Activated CD4-positive, alpha-beta T cell treated with anti-CD3 and anti-CD28 coated beads for 36 hours (primary cell): ENCODE results near the gene ATP5F1B. TPM values are rescaled to one million over a fixed set of nuclear protein-coding genes. Genes with fewer than 3 reads are reported as not detected.

Experiments used
- ATAC-seq: fragments of 200-7000 bp; cut with Tn5 transposase; one replicate; pipeline ENCODE4 v1.10.0; 2021; ENCODE audit warnings: mild to moderate bottlenecking, moderate library complexity
- CTCF ChIA-PET: fragments of 350-600 bp; sonication (Branson Sonifier 250); formaldehyde crosslinking; loops from one replicate; lab custom pipeline; 2021; ENCODE audit warnings: antibody characterized with exemption; lab: Charles Lee
- POLR2A ChIA-PET: fragments of 350-600 bp; sonication (Branson Sonifier 250); formaldehyde crosslinking; loops from one replicate; lab custom pipeline; 2021; ENCODE audit warnings: antibody characterized with exemption, inconsistent platforms; lab: Charles Lee
- DNase-seq: peaks from one replicate; pipeline ENCODE4 v3.0.0-alpha.2; 2020
- H3K27ac Mint-ChIP-seq: one replicate; pipeline ENCODE4 v1.8.0; 2021; ENCODE audit warnings: mixed read lengths
- H3K27me3 Mint-ChIP-seq: one replicate; pipeline ENCODE4 v1.8.0; 2021; ENCODE audit warnings: mixed read lengths
- H3K36me3 Mint-ChIP-seq: one replicate; pipeline ENCODE4 v1.8.0; 2021; ENCODE audit warnings: low read depth, mixed read lengths
- H3K4me1 Mint-ChIP-seq: one replicate; pipeline ENCODE4 v1.8.0; 2021; ENCODE audit warnings: mixed read lengths
- H3K4me3 Mint-ChIP-seq: one replicate; pipeline ENCODE4 v1.8.0; 2021; ENCODE audit warnings: mild to moderate bottlenecking, moderate library complexity, mixed read lengths
- H3K9me3 Mint-ChIP-seq: one replicate; pipeline ENCODE4 v1.8.0; 2021; ENCODE audit warnings: low read depth, mixed read lengths
- intact Hi-C, 2 experiments: fragments of 100-400 bp; cut with DNase I in 1 of 2; cut with micrococcal nuclease in 1 of 2; formaldehyde crosslinking; loops; one replicate each; pipeline versions ENCODE4 v1.14.2 to v1.15.1; 2022 to 2024; cut with DNase I, micrococcal nuclease
- total RNA-seq, 2 experiments: library from RNA; stranded (reverse); gene quantifications; one replicate each; pipeline ENCODE4 v1.2.3, GENCODE V29; 2021

Gene ATP5F1B
- total RNA-seq, 2 experiments from 2014 or later: 756 to 818 TPM

GRCh38 chr12:56634242-56634836 lies 11.4 kb downstream of the ATP5F1B start:
- intact Hi-C loops: loop anchor here in 1 of 2 experiments (5.0 to 10.0 kb wide), 5 partner anchors 412 to 1120 kb away; partner anchors contain the start of genes CDK4, MARCHF9, NABP2 and PA2G4
- ChIA-PET CTCF (interaction anchor here (0.6 to 3.1 kb wide), 6 partner anchors 12 to 1286 kb away, joined by 3 to 33 read pairs (median 3); partner anchors contain the start of genes ATP5F1B and PTGES3), POLR2A (interaction anchor here (0.7 to 1.0 kb wide), 3 partner anchors 8 to 99 kb away, joined by 3 to 4 read pairs (median 3); no protein-coding TSS in a partner anchor)
- H3K27ac Mint-ChIP-seq: peak overlapping the region; percentile 76
- ATAC-seq (no peak), DNase-seq (peak; percentile 45)
- peaks cover 22% of the 10 kb centered on the region for H3K36me3 Mint-ChIP-seq
- no peaks in the 10 kb centered on the region for H3K9me3 Mint-ChIP-seq
- H3K27me3 Mint-ChIP-seq: no peaks in the 10 kb centered on the region
- H3K4me1 Mint-ChIP-seq: peaks cover 73% of the 10 kb centered on the region
- H3K4me3 Mint-ChIP-seq: peak overlapping the region; percentile 87

GRCh38 chr12:56633468-56634241 lies 12.1 kb downstream of the ATP5F1B start:
- Mint-ChIP-seq H3K36me3 (peaks cover 24% of the 10 kb centered on the region), H3K9me3 (no peaks in the 10 kb centered on the region), H3K27ac (peak overlapping the region; percentile 76), H3K27me3 (no peaks in the 10 kb centered on the region), H3K4me1 (peaks cover 74% of the 10 kb centered on the region), H3K4me3 (peak overlapping the region; percentile 87)
- CTCF ChIA-PET: interaction anchor here (0.7 to 1.0 kb wide), 2 partner anchors 12 to 1287 kb away, joined by 3 read pairs; no protein-coding TSS in a partner anchor
- POLR2A ChIA-PET: interaction anchor here (1.0 kb wide), 1 partner anchor 9 kb away, joined by 4 read pairs; no protein-coding TSS in a partner anchor
- intact Hi-C loops: loop anchor here in 1 of 2 experiments (5.0 to 10.0 kb wide), 5 partner anchors 411 to 1121 kb away; partner anchors contain the start of genes CDK4, MARCHF9, NABP2 and PA2G4
- DNase-seq: peak; percentile 34
- ATAC-seq: no peak

- intact Hi-C loops: loop anchor here in 1 of 2 experiments (5.0 to 10.0 kb wide), 5 partner anchors 411 to 1122 kb away; partner anchors contain the start of genes CDK4, MARCHF9, NABP2 and PA2G4
- H3K9me3 Mint-ChIP-seq: no peaks in the 10 kb centered on the region
- H3K27ac Mint-ChIP-seq: peak overlapping the region; percentile 45
- POLR2A ChIA-PET: interaction anchor here (0.7 to 1.0 kb wide), 2 partner anchors 10 to 869 kb away, joined by 4 read pairs; no protein-coding TSS in a partner anchor
- peaks cover 75% of the 10 kb centered on the region for H3K4me1 Mint-ChIP-seq
- H3K27me3 Mint-ChIP-seq: no peaks in the 10 kb centered on the region
- CTCF ChIA-PET: interaction anchor here (0.8 to 1.0 kb wide), 2 partner anchors 12 to 45 kb away, joined by 3 read pairs; no protein-coding TSS in a partner anchor
- H3K4me3 Mint-ChIP-seq: peak overlapping the region; percentile 87
- ATAC-seq: no peak
- H3K36me3 Mint-ChIP-seq: peaks cover 21% of the 10 kb centered on the region
- no peak for DNase-seq
These were observed 12.9 kb downstream of the ATP5F1B start for GRCh38 chr12:56632701-56633467.

- POLR2A ChIA-PET: interaction anchor here (0.7 kb wide), 1 partner anchor 870 kb away, joined by 4 read pairs; no protein-coding TSS in a partner anchor
These were observed 13.7 kb downstream of the ATP5F1B start for GRCh38 chr12:56631790-56632700.

GRCh38 chr12:56630180-56630632 lies 15.6 kb downstream of the ATP5F1B start, which contains the start of gene BAZ2A:
Gene BAZ2A, minus strand, starts transcription at chr12:56630326. Its CDS starts 12,796 bp downstream, at chr12:56617530.
- intact Hi-C loops: loop anchor here in 1 of 2 experiments (1.0 to 10.0 kb wide), 7 partner anchors 95 to 1125 kb away; partner anchors contain the start of genes CDK4, MARCHF9, NABP2 and NACA
- Mint-ChIP-seq H3K36me3 (peaks cover 31% of the 10 kb centered on the region), H3K4me3 (peak within 1 kb of the TSS; percentile 96), H3K9me3 (no peaks in the 10 kb centered on the region), H3K27me3 (no peaks in the 10 kb centered on the region), H3K27ac (peak within 1 kb of the TSS; percentile 93), H3K4me1 (peaks cover 75% of the 10 kb centered on the region)
- POLR2A ChIA-PET: interaction anchor here (1.9 kb wide), 1 partner anchor 54 kb away, joined by 14 read pairs; no protein-coding TSS in a partner anchor
- peak; percentile 94 for DNase-seq
- CTCF ChIA-PET: interaction anchor here (0.7 to 1.0 kb wide), 2 partner anchors 56 to 134 kb away, joined by 3 to 4 read pairs; no protein-coding TSS in a partner anchor
- ATAC-seq: peak; percentile 69

More at GRCh38 chr12:56631790-56632700, 13.7 kb downstream of the ATP5F1B start:
- H3K27ac Mint-ChIP-seq: peak overlapping the region; percentile 56
- CTCF ChIA-PET: interaction anchor here (0.8 kb wide), 1 partner anchor 46 kb away, joined by 3 read pairs; no protein-coding TSS in a partner anchor
- intact Hi-C loops: loop anchor here in 1 of 2 experiments (5.0 to 10.0 kb wide), 5 partner anchors 410 to 1123 kb away; partner anchors contain the start of genes CDK4, MARCHF9, NABP2 and PA2G4
- H3K4me1 Mint-ChIP-seq: peaks cover 72% of the 10 kb centered on the region
- no peaks in the 10 kb centered on the region for H3K27me3 Mint-ChIP-seq
- H3K4me3 Mint-ChIP-seq: peak overlapping the region; percentile 87
- H3K36me3 Mint-ChIP-seq: peaks cover 19% of the 10 kb centered on the region
- no peaks in the 10 kb centered on the region for H3K9me3 Mint-ChIP-seq
- DNase-seq: peak; percentile 77
- no peak for ATAC-seq

- DNase-seq (peak; percentile 69), ATAC-seq (peak; percentile 31)
- peaks cover 73% of the 10 kb centered on the region for H3K4me1 Mint-ChIP-seq
These were observed 16.2 kb downstream of the ATP5F1B start for GRCh38 chr12:56629459-56630179.

GRCh38 chr12:56628671-56629458 lies 16.9 kb downstream of the ATP5F1B start:
- POLR2A ChIA-PET: interaction anchor here (0.6 to 2.0 kb wide), 6 partner anchors 8 to 96 kb away, joined by 3 to 14 read pairs (median 8); partner anchors contain the start of genes NACA and PTGES3
- CTCF ChIA-PET: interaction anchor here (0.6 to 2.1 kb wide), 15 partner anchors 8 to 436 kb away, joined by 3 to 16 read pairs (median 4); partner anchors contain the start of gene ATP5F1B
- Mint-ChIP-seq H3K4me3 (peak overlapping the region; percentile 96), H3K4me1 (peaks cover 74% of the 10 kb centered on the region), H3K9me3 (no peaks in the 10 kb centered on the region), H3K27me3 (no peaks in the 10 kb centered on the region), H3K36me3 (peaks cover 34% of the 10 kb centered on the region), H3K27ac (peak overlapping the region; percentile 93)
- DNase-seq: peak; percentile 78
- intact Hi-C loops: loop anchor here in 1 of 2 experiments (1.0 kb wide), 1 partner anchor 7 kb away; no protein-coding TSS in a partner anchor
- ATAC-seq: peak; percentile 15

More at GRCh38 chr12:56629459-56630179, 16.2 kb downstream of the ATP5F1B start:
- no peaks in the 10 kb centered on the region for H3K9me3 Mint-ChIP-seq
- H3K36me3 Mint-ChIP-seq: peaks cover 32% of the 10 kb centered on the region
- ChIA-PET POLR2A (interaction anchor here (1.9 to 2.0 kb wide), 2 partner anchors 55 to 59 kb away, joined by 12 to 14 read pairs; partner anchors contain the start of gene PTGES3), CTCF (interaction anchor here (0.6 to 2.1 kb wide), 9 partner anchors 8 to 437 kb away, joined by 3 to 16 read pairs (median 4); no protein-coding TSS in a partner anchor)
- peak overlapping the region; percentile 96 for H3K4me3 Mint-ChIP-seq
- H3K27ac Mint-ChIP-seq: peak overlapping the region; percentile 93
- intact Hi-C loops: loop anchor here in 1 of 2 experiments (1.0 to 10.0 kb wide), 7 partner anchors 96 to 1125 kb away; partner anchors contain the start of genes CDK4, MARCHF9, NABP2 and NACA
- no peaks in the 10 kb centered on the region for H3K27me3 Mint-ChIP-seq

- intact Hi-C loops: no loop called here
- Mint-ChIP-seq H3K36me3 (peaks cover 41% of the 10 kb centered on the region), H3K9me3 (no peaks in the 10 kb centered on the region), H3K4me3 (no peak overlapping the region), H3K27ac (peak overlapping the region; percentile 74), H3K4me1 (peaks cover 67% of the 10 kb centered on the region), H3K27me3 (no peaks in the 10 kb centered on the region)
- CTCF ChIA-PET: interaction anchor here (0.8 to 1.3 kb wide), 2 partner anchors 10 to 35 kb away, joined by 3 to 7 read pairs; no protein-coding TSS in a partner anchor
- POLR2A ChIA-PET: interaction anchor here (0.6 kb wide), 2 partner anchors 42 to 100 kb away, joined by 3 read pairs; no protein-coding TSS in a partner anchor
- DNase-seq (no peak), ATAC-seq (no peak)
These were observed 19.1 kb downstream of the ATP5F1B start for GRCh38 chr12:56626701-56627100.
